HEK293 (cell line): ENCODE results near the gene SLC5A1.

Experiments used
- SETDB1 ChIP-seq: IDR thresholded peaks from one replicate; pipeline ENCODE4 v1.6.1; 2017; ENCODE audit warnings: mild to moderate bottlenecking, low read length, moderate library complexity, mixed read lengths; ENCODE audit not compliant: insufficient read length
- ZNF146 ChIP-seq: fragments of 450-650 bp; formaldehyde crosslinking; IDR thresholded peaks from 2 replicates; pipeline ENCODE4 v1.5.1; 2016; ENCODE audit warnings: missing biosample characterization, missing genetic modification characterization
- ZNF239 ChIP-seq: fragments of 450-650 bp; formaldehyde crosslinking; IDR thresholded peaks from 2 replicates; pipeline ENCODE4 v1.5.1; 2016; ENCODE audit warnings: missing biosample characterization, missing genetic modification characterization
- ZNF274 ChIP-seq, 2 experiments: fragments of 200-500 bp in 1 of 2; fragments of 450-650 bp in 1 of 2; sonication (Bioruptor generic) in 1 of 2; formaldehyde crosslinking in 1 of 2; IDR thresholded peaks; 2 replicates each; pipeline versions ENCODE4 v1.5.1 to v1.6.1; 2014 to 2016; ENCODE audit warnings: borderline replicate concordance in 1 of 2, inconsistent platforms in 1 of 2, low read length in 1 of 2, missing biosample characterization in 1 of 2, missing genetic modification characterization in 1 of 2
- TF ChIP-seq, protein P1 (sequence below): fragments of 450-650 bp; formaldehyde crosslinking; IDR thresholded peaks from 2 replicates; pipeline ENCODE4 v1.5.1; 2016; ENCODE audit warnings: missing biosample characterization, missing genetic modification characterization
- TF ChIP-seq, protein P2 (sequence below): fragments of 450-650 bp; formaldehyde crosslinking; IDR thresholded peaks from 2 replicates; pipeline ENCODE4; 2016; ENCODE audit warnings: missing biosample characterization, missing genetic modification characterization
- TF ChIP-seq, protein P3 (sequence below): fragments of 450-650 bp; formaldehyde crosslinking; IDR thresholded peaks from 2 replicates; pipeline ENCODE4 v1.5.1; 2016; ENCODE audit warnings: missing biosample characterization, missing genetic modification characterization

DNA sequence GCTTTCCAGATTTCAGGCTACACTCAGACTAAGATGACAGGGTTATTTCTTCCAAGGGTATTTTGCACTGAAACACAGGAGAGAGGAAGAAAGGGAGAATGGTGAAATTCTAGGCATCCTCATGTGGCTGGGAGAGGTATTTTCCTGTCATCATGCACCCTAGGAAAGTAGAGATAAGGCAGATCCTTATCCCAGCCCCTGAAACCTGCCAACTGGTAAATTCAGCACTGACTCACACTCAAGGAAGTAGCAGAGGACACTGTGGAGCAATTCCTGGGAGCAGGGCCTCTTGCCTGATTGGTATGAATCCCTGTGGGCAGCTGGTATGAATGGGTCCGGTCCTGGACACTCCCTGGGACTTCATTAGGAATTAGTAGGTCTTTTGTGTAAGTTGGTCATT, 37.6 kb upstream of the SLC5A1 start:
- no peak for TF ChIP-seq ZNF274 (IDR thresholded peaks at IDR 0.05; ENCODE audit: low read length)
- no peak for TF ChIP-seq ZNF274 (tag by site-specific recombination; IDR thresholded peaks at IDR 0.05; ENCODE audit: borderline replicate concordance)
- TF ChIP-seq, protein P1, sequence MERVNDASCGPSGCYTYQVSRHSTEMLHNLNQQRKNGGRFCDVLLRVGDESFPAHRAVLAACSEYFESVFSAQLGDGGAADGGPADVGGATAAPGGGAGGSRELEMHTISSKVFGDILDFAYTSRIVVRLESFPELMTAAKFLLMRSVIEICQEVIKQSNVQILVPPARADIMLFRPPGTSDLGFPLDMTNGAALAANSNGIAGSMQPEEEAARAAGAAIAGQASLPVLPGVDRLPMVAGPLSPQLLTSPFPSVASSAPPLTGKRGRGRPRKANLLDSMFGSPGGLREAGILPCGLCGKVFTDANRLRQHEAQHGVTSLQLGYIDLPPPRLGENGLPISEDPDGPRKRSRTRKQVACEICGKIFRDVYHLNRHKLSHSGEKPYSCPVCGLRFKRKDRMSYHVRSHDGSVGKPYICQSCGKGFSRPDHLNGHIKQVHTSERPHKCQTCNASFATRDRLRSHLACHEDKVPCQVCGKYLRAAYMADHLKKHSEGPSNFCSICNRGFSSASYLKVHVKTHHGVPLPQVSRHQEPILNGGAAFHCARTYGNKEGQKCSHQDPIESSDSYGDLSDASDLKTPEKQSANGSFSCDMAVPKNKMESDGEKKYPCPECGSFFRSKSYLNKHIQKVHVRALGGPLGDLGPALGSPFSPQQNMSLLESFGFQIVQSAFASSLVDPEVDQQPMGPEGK (tag by site-specific recombination), result no peak
- no peak for TF ChIP-seq SETDB1
- TF ChIP-seq, protein P2, sequence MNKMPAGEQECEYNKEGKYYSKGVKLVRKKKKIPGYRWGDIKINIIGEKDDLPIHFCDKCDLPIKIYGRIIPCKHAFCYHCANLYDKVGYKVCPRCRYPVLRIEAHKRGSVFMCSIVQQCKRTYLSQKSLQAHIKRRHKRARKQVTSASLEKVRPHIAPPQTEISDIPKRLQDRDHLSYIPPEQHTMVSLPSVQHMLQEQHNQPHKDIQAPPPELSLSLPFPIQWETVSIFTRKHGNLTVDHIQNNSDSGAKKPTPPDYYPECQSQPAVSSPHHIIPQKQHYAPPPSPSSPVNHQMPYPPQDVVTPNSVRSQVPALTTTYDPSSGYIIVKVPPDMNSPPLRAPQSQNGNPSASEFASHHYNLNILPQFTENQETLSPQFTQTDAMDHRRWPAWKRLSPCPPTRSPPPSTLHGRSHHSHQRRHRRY, result no peak
- TF ChIP-seq ZNF146, result no peak
- TF ChIP-seq, protein P3, sequence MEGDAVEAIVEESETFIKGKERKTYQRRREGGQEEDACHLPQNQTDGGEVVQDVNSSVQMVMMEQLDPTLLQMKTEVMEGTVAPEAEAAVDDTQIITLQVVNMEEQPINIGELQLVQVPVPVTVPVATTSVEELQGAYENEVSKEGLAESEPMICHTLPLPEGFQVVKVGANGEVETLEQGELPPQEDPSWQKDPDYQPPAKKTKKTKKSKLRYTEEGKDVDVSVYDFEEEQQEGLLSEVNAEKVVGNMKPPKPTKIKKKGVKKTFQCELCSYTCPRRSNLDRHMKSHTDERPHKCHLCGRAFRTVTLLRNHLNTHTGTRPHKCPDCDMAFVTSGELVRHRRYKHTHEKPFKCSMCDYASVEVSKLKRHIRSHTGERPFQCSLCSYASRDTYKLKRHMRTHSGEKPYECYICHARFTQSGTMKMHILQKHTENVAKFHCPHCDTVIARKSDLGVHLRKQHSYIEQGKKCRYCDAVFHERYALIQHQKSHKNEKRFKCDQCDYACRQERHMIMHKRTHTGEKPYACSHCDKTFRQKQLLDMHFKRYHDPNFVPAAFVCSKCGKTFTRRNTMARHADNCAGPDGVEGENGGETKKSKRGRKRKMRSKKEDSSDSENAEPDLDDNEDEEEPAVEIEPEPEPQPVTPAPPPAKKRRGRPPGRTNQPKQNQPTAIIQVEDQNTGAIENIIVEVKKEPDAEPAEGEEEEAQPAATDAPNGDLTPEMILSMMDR (tag by site-specific recombination), result no peak
- TF ChIP-seq ZNF239, result no peak
